Activated naive CD4-positive, alpha-beta T cell treated with anti-CD3 and anti-CD28 coated beads, Interleukin-2, amount 50 U/mL, for 72 hours (primary cell): ENCODE results near the gene SERPIND1. TPM values are rescaled to one million over a fixed set of nuclear protein-coding genes. Genes with fewer than 3 reads are reported as not detected.

Experiments used
- ATAC-seq, 2 donors: fragments of 150-1000 bp; cut with Tn5 transposase; 2 replicates each; pipeline ENCODE4 v1.10.0; 2021; ENCODE audit warnings: mild to moderate bottlenecking in 2 of 2, moderate library complexity in 2 of 2
- DNase-seq, 2 donors: peaks; one replicate each; pipeline ENCODE4 v3.0.0; 2021 to 2022; ENCODE audit warnings: low spot score in 2 of 2
- H3K27ac Mint-ChIP-seq, 2 donors: one replicate each; pipeline ENCODE4 v1.8.0; 2022; ENCODE audit warnings: mild to moderate bottlenecking in 2 of 2, mixed read lengths in 2 of 2
- H3K36me3 Mint-ChIP-seq, 2 donors: one replicate each; pipeline ENCODE4 v1.8.0; 2022; ENCODE audit warnings: mixed read lengths in 2 of 2
- H3K9me3 Mint-ChIP-seq, 2 donors: one replicate each; pipeline ENCODE4 v1.8.0; 2022; ENCODE audit warnings: mixed read lengths in 2 of 2
- total RNA-seq, 2 donors: library from RNA; stranded (reverse); gene quantifications; one replicate each; pipeline ENCODE4 v1.2.3, GENCODE V29; 2022

SERPIND1 gene
- total RNA-seq, 2 donors from 2014 or later = not detected

- Mint-ChIP-seq H3K27ac (no peak overlapping the region), H3K36me3 (peaks cover 0 to 4% of the 10 kb centered on the region in 2 donors), H3K9me3 (no peaks in the 10 kb centered on the region)
Measured at GRCh38 chr22:20794650-20795413, 20.9 kb downstream of the SERPIND1 start.

DNA sequence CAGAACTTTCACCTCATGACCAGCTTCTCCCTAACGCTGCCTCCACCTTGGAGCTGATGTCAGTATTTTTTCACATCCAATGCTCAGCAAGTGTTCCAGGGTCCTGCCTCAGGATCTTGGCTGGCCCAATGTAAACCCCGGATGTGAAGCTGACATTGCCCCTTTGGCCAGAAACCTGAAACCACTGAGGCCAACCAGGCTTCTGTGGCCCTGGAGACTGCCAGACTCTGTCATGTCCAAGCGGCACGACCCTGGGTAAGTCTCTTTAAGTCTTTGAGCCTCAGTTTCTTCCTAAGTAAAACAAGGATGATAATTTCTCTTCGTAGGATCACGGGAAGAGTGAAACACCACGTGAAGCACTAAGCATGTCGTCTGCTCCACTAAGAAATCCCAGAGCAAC is 22.8 kb downstream of the SERPIND1 start:
- Mint-ChIP-seq H3K27ac (no peak overlapping the region), H3K9me3 (no peaks in the 10 kb centered on the region), H3K36me3 (peaks cover 0 to under 1% of the 10 kb centered on the region in 2 donors)
- no peak for ATAC-seq
- DNase-seq = no peak

More at GRCh38 chr22:20794650-20795413, 20.9 kb downstream of the SERPIND1 start:
- DNase-seq (no peak), ATAC-seq (no peak)

GRCh38 chr22:20798218-20798617 is 24.3 kb downstream of the SERPIND1 start:
- no peak for DNase-seq
- Mint-ChIP-seq H3K9me3 (no peaks in the 10 kb centered on the region), H3K36me3 (peaks cover 0 to 5% of the 10 kb centered on the region in 2 donors), H3K27ac (peak overlapping the region in 1 of 2 donors; percentile 56)
- ATAC-seq = no peak

- Mint-ChIP-seq H3K9me3 (no peaks in the 10 kb centered on the region), H3K27ac (no peak overlapping the region), H3K36me3 (peaks cover 0 to 5% of the 10 kb centered on the region in 2 donors)
- DNase-seq (no peak), ATAC-seq (no peak)
Measured at GRCh38 chr22:20798974-20799373, 25.1 kb downstream of the SERPIND1 start.

DNA sequence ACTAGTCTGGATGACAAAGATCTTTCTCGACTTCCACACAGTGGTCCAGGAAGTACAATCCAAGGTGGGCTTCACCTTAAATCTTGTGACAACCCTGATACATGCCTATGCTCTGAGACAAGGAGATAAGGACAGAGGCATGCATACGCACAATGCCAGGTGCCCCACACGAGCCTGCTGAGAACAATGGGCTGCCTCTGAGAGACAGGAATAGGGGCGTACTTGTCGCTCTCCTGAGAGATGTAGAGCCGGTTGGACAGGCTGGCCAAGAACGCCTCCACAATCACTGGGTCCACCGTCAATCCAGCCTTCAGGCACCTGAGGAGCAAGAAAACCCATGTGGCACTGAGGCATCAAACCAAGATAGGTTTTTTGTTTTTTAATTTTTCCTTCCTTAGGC is 25.5 kb downstream of the SERPIND1 start:
- Mint-ChIP-seq H3K36me3 (peaks cover 0 to 5% of the 10 kb centered on the region in 2 donors), H3K27ac (no peak overlapping the region), H3K9me3 (no peaks in the 10 kb centered on the region)
- no peak for ATAC-seq
- no peak for DNase-seq

- no peak for DNase-seq
- Mint-ChIP-seq H3K9me3 (no peaks in the 10 kb centered on the region), H3K27ac (no peak overlapping the region), H3K36me3 (peaks cover 0 to 5% of the 10 kb centered on the region in 2 donors)
- no peak for ATAC-seq
Measured at GRCh38 chr22:20802452-20802851, 28.5 kb downstream of the SERPIND1 start.

GRCh38 chr22:20802922-20803553 is 29.1 kb downstream of the SERPIND1 start:
- Mint-ChIP-seq H3K36me3 (peaks cover 0 to 5% of the 10 kb centered on the region in 2 donors), H3K9me3 (no peaks in the 10 kb centered on the region), H3K27ac (no peak overlapping the region)
- no peak for DNase-seq
- ATAC-seq = no peak

DNA sequence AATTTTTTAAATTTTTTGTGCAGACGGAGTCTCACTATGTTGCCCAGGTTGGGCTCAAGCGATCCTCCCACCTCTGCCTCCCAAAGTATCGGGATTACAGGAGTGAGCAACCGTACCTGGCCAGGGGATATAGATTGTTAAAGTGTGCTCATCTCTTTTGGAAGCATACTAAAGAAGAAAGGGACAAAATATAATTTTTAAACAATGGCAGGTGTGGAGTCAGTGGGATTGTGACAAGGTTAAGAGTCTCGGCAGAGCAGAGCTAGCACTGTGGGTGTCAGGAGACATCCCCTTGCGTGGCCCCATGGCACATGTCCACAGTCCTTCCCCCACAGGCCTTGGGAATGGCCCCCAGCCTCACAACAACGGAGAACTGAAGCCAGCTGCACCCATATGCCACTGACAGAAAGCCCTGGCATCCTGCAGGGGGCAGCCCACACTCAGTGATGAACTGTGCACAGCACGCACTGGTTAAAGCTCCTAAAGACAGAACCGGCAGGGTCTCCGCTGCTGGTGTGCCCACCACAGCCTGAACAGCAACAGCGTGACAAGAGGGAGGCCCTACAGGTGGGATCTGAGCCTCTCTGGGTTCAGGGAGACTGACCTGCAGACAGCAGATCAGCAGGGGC is 29.9 kb downstream of the SERPIND1 start:
- ATAC-seq (peak in 1 of 2 donors; percentile 58), DNase-seq (peak in 1 of 2 donors; percentile 18)
- peak overlapping the region in 1 of 2 donors; percentile 4 for H3K27ac Mint-ChIP-seq
- no peaks in the 10 kb centered on the region for H3K9me3 Mint-ChIP-seq
- peaks cover 0 to 5% of the 10 kb centered on the region in 2 donors for H3K36me3 Mint-ChIP-seq

DNA sequence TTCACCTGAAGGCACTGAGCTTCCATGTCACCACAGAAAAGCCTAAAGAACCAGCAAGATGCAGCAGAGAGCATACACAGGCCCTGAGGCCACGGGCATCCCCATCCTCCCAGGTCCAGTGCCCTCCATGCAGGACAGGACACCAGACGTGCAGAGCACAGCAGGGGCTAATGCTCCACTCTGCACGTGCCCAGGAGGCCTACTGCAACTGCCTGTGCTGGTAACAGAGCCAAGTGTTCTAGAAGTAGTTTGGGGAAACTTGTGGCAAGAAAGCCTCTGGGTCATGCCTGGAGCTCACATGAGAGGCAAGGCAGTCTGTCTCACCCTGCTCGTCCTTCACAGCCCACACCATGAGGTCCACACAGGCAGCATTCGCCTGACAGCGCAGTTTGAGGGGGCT is 30.7 kb downstream of the SERPIND1 start:
- H3K27ac Mint-ChIP-seq = peak overlapping the region; percentile 4 to 41
- ATAC-seq (no peak), DNase-seq (no peak)
- H3K9me3 Mint-ChIP-seq = no peaks in the 10 kb centered on the region
- H3K36me3 Mint-ChIP-seq = peaks cover 0 to 5% of the 10 kb centered on the region in 2 donors

- H3K27ac Mint-ChIP-seq = peak overlapping the region in 1 of 2 donors; percentile 53
- ATAC-seq = peak in 1 of 2 donors; percentile 59
- H3K36me3 Mint-ChIP-seq = peaks cover 0 to 5% of the 10 kb centered on the region in 2 donors
- no peak for DNase-seq
- no peaks in the 10 kb centered on the region for H3K9me3 Mint-ChIP-seq
Measured at GRCh38 chr22:20805972-20806471, 32.1 kb downstream of the SERPIND1 start.

DNA sequence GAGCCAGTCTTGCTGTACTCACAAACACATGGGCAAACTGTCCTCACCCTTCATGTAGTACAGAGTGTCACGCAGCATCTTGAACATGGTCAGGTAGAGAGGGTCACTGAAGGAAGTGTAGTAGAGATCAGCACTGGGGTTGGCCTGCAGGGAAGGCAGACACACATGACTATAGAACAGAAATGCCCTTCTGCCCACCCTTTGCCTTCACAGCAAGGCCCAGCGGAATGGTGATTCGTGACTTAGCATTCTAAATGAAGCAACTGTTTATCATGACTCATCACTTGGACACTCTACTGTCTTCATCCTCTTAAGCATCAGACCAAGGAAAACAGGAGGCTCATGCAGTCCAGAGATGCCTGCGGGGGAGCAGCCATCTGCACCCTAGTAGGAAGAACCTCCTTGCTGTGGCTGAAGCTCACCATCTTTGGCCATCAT is 33.4 kb downstream of the SERPIND1 start:
- ATAC-seq = no peak
- H3K36me3 Mint-ChIP-seq = no peaks in the 10 kb centered on the region

DNA sequence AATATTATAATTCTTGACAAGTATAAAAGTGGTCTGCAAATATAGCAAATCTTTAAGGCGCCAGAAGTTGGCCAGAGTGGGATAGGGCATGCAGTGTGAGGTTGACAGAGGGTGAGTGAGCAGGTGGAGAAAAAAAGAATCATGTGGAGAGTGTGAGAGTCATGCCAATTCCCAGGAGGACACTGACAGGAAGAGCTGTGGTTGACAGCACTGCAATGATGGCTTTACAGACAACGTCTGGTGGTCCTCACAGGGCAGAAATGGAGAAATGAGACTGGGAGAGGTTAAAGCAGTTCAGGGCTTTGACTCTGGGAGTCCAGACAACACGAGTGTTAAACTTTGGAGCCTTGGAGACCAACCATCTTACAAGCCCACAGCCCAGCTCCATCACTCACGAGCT is 34.9 kb downstream of the SERPIND1 start:
- H3K27ac Mint-ChIP-seq = peak overlapping the region in 1 of 2 donors; percentile 33
- peaks cover 0 to 4% of the 10 kb centered on the region in 2 donors for H3K36me3 Mint-ChIP-seq
- DNase-seq (no peak), ATAC-seq (no peak)
- no peaks in the 10 kb centered on the region for H3K9me3 Mint-ChIP-seq

More for the DNA sequence above, 33.4 kb downstream of the SERPIND1 start:
- H3K9me3 Mint-ChIP-seq = no peaks in the 10 kb centered on the region
- peak overlapping the region in 1 of 2 donors; percentile 72 for H3K27ac Mint-ChIP-seq
- no peak for DNase-seq

DNA sequence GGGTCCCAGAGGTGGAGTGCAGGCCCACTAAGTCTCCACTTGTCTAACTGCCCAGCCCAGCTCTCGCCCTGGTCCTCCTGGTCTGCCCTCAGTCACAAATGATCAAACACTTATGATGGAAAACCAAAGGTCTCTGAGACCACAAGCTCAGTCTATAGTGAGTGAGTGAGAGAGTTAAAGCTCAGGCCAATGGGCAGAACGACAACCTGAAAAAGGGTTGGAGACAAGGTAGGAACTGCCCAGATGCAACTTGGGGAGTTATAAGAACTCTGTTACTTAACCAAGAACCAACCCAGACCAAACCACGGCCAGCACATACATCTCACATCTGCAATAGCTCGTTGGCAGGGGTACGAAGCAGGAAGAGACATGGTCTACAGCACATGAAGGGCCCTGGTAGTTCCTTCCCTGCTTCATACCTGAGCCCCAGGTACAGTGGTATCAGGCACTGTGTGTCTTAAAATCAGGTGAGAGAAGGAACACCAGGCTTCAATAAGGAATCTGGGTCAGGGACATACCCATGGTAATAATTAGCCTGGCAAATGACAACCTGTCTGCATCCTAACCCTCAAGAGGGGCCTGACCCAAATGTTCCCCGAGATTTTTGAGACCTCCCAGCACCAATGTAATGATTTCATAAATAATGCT is 35.7 kb downstream of the SERPIND1 start:
- H3K9me3 Mint-ChIP-seq = no peaks in the 10 kb centered on the region
- ATAC-seq (no peak), DNase-seq (no peak)
- H3K27ac Mint-ChIP-seq = peak overlapping the region in 1 of 2 donors; percentile 42
- peaks cover 0 to 4% of the 10 kb centered on the region in 2 donors for H3K36me3 Mint-ChIP-seq

DNA sequence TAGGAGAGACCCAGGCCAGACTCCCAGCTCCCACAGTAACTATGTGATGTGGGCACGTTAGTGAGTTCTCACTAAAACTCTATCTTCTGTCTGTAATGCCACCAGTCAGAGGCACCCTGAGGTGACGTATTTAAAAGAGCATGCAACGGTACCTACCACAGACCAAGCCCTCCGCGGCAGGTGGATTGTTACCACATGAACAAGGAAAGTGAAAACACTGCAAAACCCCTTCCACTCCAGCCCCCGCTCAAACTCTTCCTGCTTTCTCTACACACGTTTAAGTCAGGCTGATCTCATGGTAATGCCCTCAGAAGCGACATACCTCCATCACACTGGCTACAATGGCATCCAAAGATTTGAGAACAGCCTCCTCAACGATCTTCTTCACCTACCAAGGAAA is 36.7 kb downstream of the SERPIND1 start:
- Mint-ChIP-seq H3K27ac (peak overlapping the region; percentile 42 to 75), H3K36me3 (peaks cover 0 to 4% of the 10 kb centered on the region in 2 donors), H3K9me3 (no peaks in the 10 kb centered on the region)
- peak in 1 of 2 donors; percentile 18 for DNase-seq
- peak; percentile 67 to 84 for ATAC-seq

DNA sequence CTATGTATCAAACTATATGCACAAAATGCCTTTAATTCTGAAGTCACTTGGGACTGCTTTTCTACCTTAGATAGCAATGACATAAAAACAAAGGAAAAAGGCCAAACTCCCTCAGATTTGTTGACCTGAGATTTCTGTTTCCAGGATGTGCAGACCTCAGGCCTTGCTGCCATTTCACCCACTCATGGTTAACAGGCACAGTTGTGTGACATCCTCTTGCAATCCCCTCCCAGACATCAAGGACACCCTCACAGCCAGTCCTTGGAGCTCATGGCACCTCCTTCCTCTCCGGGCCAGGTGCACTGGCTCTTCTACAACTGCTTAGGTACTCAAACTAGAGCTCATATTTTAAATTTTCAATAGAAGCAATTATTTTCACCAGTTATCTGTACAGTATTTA is 37.3 kb downstream of the SERPIND1 start:
- ATAC-seq = peak in 1 of 2 donors; percentile 43
- Mint-ChIP-seq H3K36me3 (peaks cover 0 to 4% of the 10 kb centered on the region in 2 donors), H3K9me3 (no peaks in the 10 kb centered on the region), H3K27ac (peak overlapping the region; percentile 42 to 75)
- no peak for DNase-seq

GRCh38 chr22:20811971-20812660 is 38.2 kb downstream of the SERPIND1 start:
- Mint-ChIP-seq H3K36me3 (peaks cover 0 to 4% of the 10 kb centered on the region in 2 donors), H3K9me3 (no peaks in the 10 kb centered on the region), H3K27ac (peak overlapping the region in 1 of 2 donors; percentile 85)
- DNase-seq (no peak), ATAC-seq (no peak)
